B cell (primary cell): ENCODE data around the gene EPHB1. TPM values are rescaled to one million over a fixed set of nuclear protein-coding genes. Genes with fewer than 3 reads are reported as not detected.

Experiments
- ATAC-seq: fragments of 200-7000 bp; cut with Tn5 transposase; one replicate; pipeline ENCODE4 v1.10.0; 2021; ENCODE audit warnings: low read depth, mild to moderate bottlenecking, moderate number of reproducible peaks, moderate library complexity
- CTCF ChIA-PET: fragments of 350-600 bp; sonication (Branson Sonifier 250); formaldehyde crosslinking; loops from one replicate; lab custom pipeline; 2021; ENCODE audit warnings: antibody characterized with exemption, inconsistent platforms; lab: Charles Lee
- POLR2A ChIA-PET: fragments of 350-600 bp; sonication (Branson Sonifier 250); formaldehyde crosslinking; loops from one replicate; lab custom pipeline; 2021; ENCODE audit warnings: antibody characterized with exemption; lab: Charles Lee
- DNase-seq: peaks from one replicate; pipeline ENCODE4 v3.0.0; 2013
- H2AFZ ChIP-seq: 2 replicates; pipeline ENCODE4 v1.6.1; 2012; ENCODE audit warnings: mild to moderate bottlenecking, low read depth, low read length; ENCODE audit not compliant: insufficient read depth, poor library complexity, severe bottlenecking
- H3K27ac ChIP-seq, 2 donors: 1 replicate in 1 of 2; 2 replicates in 1 of 2; pipeline ENCODE4 v1.5.1; 2012 to 2013; ENCODE audit warnings: low read length in 2 of 2, mild to moderate bottlenecking in 2 of 2, moderate library complexity in 1 of 2
- H3K27me3 ChIP-seq, 4 experiments: fragments of 200-600 bp in 1 of 4; sonication (generic) in 1 of 4; replicated peaks in 1 of 4; 1 replicate in 2 of 4; 2 replicates in 2 of 4; pipeline versions ENCODE4 v1.6.1 to v1.7.0; 2013 to 2016; ENCODE audit warnings: low read length in 3 of 4, mild to moderate bottlenecking in 2 of 4, mixed read lengths in 1 of 4, moderate library complexity in 1 of 4; ENCODE audit not compliant: insufficient read depth in 4 of 4, control insufficient read depth in 3 of 4; ENCODE audit errors: control extremely low read depth in 1 of 4
- H3K36me3 ChIP-seq, 2 experiments: replicated peaks in 1 of 2; 1 replicate in 1 of 2; 2 replicates in 1 of 2; pipeline versions ENCODE4 v1.6.1 to v1.7.1; 2013; ENCODE audit warnings: low read length in 1 of 2; ENCODE audit not compliant: insufficient read depth in 2 of 2, control insufficient read depth in 1 of 2; ENCODE audit errors: control extremely low read depth in 1 of 2, extremely low read depth in 1 of 2
- H3K4me1 ChIP-seq, 2 donors: fragments of 200-600 bp in 1 of 2; sonication (generic) in 1 of 2; 1 replicate in 1 of 2; 2 replicates in 1 of 2; pipeline versions ENCODE4 v1.5.1 to v1.6.1; 2013 to 2017; ENCODE audit warnings: low read length in 2 of 2; ENCODE audit not compliant: control insufficient read depth in 2 of 2, insufficient read depth in 2 of 2
- H3K4me2 ChIP-seq: replicated peaks from 2 replicates; pipeline ENCODE3; 2012; ENCODE audit warnings: mild to moderate bottlenecking, low read depth, low read length; ENCODE audit not compliant: poor library complexity, severe bottlenecking
- H3K4me3 ChIP-seq, 5 experiments: fragments of 200-600 bp in 1 of 5; sonication (generic) in 1 of 5; 1 replicate in 3 of 5; 2 replicates in 2 of 5; pipeline versions ENCODE4 v1.5.1 to v1.7.0; 2011 to 2016; ENCODE audit warnings: low read length in 4 of 5, mild to moderate bottlenecking in 4 of 5, low read depth in 2 of 5, control low read depth in 1 of 5, moderate library complexity in 1 of 5; ENCODE audit not compliant: insufficient read depth in 1 of 5; ENCODE audit errors: control extremely low read depth in 1 of 5, extremely low read depth in 1 of 5
- H3K79me2 ChIP-seq: fragments of 200-600 bp; sonication (generic); one replicate; pipeline ENCODE4 v1.6.0; 2016; ENCODE audit warnings: low read length; ENCODE audit not compliant: control insufficient read depth, insufficient read depth
- H3K9ac ChIP-seq: fragments of 200-600 bp; sonication (generic); 2 replicates; pipeline ENCODE4 v1.6.1; 2017; ENCODE audit warnings: mild to moderate bottlenecking, low read length, moderate library complexity
- H3K9me3 ChIP-seq, 3 donors: one replicate each; pipeline versions ENCODE4 v1.6.1 to v1.7.1; 2013; ENCODE audit warnings: low read length in 2 of 3; ENCODE audit not compliant: control insufficient read depth in 2 of 3, insufficient read depth in 1 of 3; ENCODE audit errors: control extremely low read depth in 1 of 3
- H4K20me1 ChIP-seq: 2 replicates; pipeline ENCODE4 v1.6.0; 2012; ENCODE audit warnings: mild to moderate bottlenecking, low read length; ENCODE audit not compliant: insufficient read depth, control insufficient read depth, poor library complexity, severe bottlenecking
- H3K27ac Mint-ChIP-seq: one replicate; pipeline ENCODE4 v1.8.0; 2021; ENCODE audit warnings: mixed read lengths
- H3K27me3 Mint-ChIP-seq: one replicate; pipeline ENCODE4 v1.8.0; 2021; ENCODE audit warnings: mixed read lengths
- H3K4me1 Mint-ChIP-seq: one replicate; pipeline ENCODE4 v1.8.0; 2021; ENCODE audit warnings: mixed read lengths
- H3K4me3 Mint-ChIP-seq: one replicate; pipeline ENCODE4 v1.8.0; 2021; ENCODE audit warnings: mixed read lengths
- H3K9me3 Mint-ChIP-seq: one replicate; pipeline ENCODE4 v1.8.0; 2022; ENCODE audit warnings: mixed read lengths; ENCODE audit not compliant: insufficient read depth
- EZH2 ChIP-seq: IDR thresholded peaks from 2 replicates; pipeline ENCODE4 v1.6.1; 2012; ENCODE audit warnings: borderline replicate concordance, low read depth, mild to moderate bottlenecking, moderate library complexity, low read length; ENCODE audit not compliant: insufficient read depth, poor library complexity, severe bottlenecking
- WGBS: methylation state at CpG from one replicate; pipeline ENCODE4 v1.1.5; 2013; ENCODE audit warnings: missing lambda C conversion rate; ENCODE audit not compliant: insufficient coverage; 5-methylcytosine and 5-hydroxymethylcytosine counted together
- intact Hi-C: fragments of 100-400 bp; cut with micrococcal nuclease; formaldehyde crosslinking; loops from one replicate; pipeline ENCODE4 v1.10.0; 2022
- polyA plus RNA-seq: library from polyadenylated mRNA; depleted of rRNA; stranded (reverse); fragments of >200 nt; gene quantifications from 2 replicates; pipeline ENCODE4 v1.2.3, GENCODE V29; 2012
- total RNA-seq, 2 donors: library from RNA; stranded (reverse); fragments of 120-200 nt in 1 of 2; gene quantifications; 1 replicate in 1 of 2; 2 replicates in 1 of 2; pipeline versions ENCODE4 v1.2.3 to v1.2.4, GENCODE V29; 2013 to 2022
- TF ChIP-seq, protein P1 (sequence below): fragments of 200-600 bp; IDR thresholded peaks from one replicate; pipeline ENCODE4 v1.8.0; 2022; ENCODE audit warnings: antibody characterized with exemption, mild to moderate bottlenecking

Gene EPHB1
- total and polyA plus RNA-seq, 2 donors (not counting 1 experiment from before 2014, with no cell fraction given), result 0.01 TPM; not detected in 1

DNA sequence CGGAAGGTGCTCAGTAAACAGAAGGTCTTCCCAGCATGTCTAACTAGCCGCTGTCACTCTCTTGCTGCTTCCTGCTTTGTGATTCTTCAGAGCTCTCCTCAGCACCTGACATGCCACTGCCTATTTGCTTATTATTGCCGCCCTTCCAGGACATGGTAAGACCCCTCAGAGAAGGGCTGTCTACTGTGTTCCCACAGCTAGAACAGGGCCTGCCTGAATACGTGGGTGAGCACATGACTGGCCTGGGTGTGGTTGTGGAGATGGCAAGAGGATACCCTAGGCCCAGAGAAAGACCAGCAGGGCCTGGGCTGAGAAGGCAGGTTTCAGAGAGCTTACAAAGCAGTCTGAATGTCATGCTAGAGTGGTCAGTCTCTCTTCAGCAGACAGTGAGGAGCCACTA, 2.4 kb upstream of the EPHB1 start:
- Histone ChIP-seq H3K9ac (no peak overlapping the region), H3K9me3 (no peaks in the 10 kb centered on the region), H3K27ac (no peak overlapping the region), H3K4me3 (no peak overlapping the region), H3K79me2 (no peaks in the 10 kb centered on the region), H3K4me1 (peaks cover 14 to 16% of the 10 kb centered on the region in 2 donors), H4K20me1 (no peaks in the 10 kb centered on the region), H3K36me3 (no peaks in the 10 kb centered on the region), H3K4me2 (no peak overlapping the region), H2AFZ (no peak overlapping the region), H3K27me3 (peaks cover 0 to 36% (median 10%) of the 10 kb centered on the region in 4 experiments)
- ATAC-seq, result no peak
- Mint-ChIP-seq H3K27me3 (peaks cover 42% of the 10 kb centered on the region), H3K9me3 (no peaks in the 10 kb centered on the region), H3K4me3 (no peak overlapping the region), H3K27ac (no peak overlapping the region), H3K4me1 (peaks cover 12% of the 10 kb centered on the region)
- intact Hi-C loops, result no loop called here
- WGBS, result 90% methylated on average over 4 of the region's 4 CpGs
- TF ChIP-seq, protein P1, sequence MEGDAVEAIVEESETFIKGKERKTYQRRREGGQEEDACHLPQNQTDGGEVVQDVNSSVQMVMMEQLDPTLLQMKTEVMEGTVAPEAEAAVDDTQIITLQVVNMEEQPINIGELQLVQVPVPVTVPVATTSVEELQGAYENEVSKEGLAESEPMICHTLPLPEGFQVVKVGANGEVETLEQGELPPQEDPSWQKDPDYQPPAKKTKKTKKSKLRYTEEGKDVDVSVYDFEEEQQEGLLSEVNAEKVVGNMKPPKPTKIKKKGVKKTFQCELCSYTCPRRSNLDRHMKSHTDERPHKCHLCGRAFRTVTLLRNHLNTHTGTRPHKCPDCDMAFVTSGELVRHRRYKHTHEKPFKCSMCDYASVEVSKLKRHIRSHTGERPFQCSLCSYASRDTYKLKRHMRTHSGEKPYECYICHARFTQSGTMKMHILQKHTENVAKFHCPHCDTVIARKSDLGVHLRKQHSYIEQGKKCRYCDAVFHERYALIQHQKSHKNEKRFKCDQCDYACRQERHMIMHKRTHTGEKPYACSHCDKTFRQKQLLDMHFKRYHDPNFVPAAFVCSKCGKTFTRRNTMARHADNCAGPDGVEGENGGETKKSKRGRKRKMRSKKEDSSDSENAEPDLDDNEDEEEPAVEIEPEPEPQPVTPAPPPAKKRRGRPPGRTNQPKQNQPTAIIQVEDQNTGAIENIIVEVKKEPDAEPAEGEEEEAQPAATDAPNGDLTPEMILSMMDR, result no peak
- no peak for TF ChIP-seq EZH2
- no peak for DNase-seq
- ChIA-PET CTCF (interaction anchor here (1.1 to 5.4 kb wide), 2 partner anchors 31 to 711 kb away, joined by 3 to 61 read pairs; no protein-coding TSS in a partner anchor), POLR2A (no interaction called here)

DNA sequence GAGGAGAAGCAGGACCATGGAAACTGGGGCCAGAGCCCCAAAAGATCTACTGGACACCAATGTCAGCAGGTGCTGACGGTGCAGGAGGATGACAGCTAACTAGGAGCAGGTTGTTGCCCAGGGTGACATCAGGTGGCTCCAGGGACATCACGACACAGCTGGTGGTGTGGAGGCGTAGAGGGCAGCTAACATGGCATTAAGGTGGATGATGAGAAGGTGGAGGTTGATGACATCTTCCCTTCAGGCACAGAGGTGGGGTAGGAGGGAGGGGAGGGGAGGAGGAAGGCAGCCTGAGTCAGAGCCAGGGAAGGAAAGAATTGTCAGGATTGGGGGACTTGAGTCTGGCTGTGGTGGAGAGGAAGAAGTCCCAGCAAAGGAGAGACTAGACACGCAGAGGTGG, 1.5 kb upstream of the EPHB1 start:
- H3K4me1 Mint-ChIP-seq, result peaks cover 12% of the 10 kb centered on the region
- no peaks in the 10 kb centered on the region for H3K79me2 ChIP-seq
- 97% methylated on average over 3 of the region's 4 CpGs for WGBS
- H3K9me3 ChIP-seq, result no peaks in the 10 kb centered on the region
- no peaks in the 10 kb centered on the region for H3K36me3 ChIP-seq
- no peak overlapping the region for H3K4me3 Mint-ChIP-seq
- peaks cover 14 to 16% of the 10 kb centered on the region in 2 donors for H3K4me1 ChIP-seq
- no peak overlapping the region for H3K4me3 ChIP-seq
- H2AFZ ChIP-seq, result no peak overlapping the region
- H3K27ac ChIP-seq, result no peak overlapping the region
- H3K27ac Mint-ChIP-seq, result no peak overlapping the region
- intact Hi-C loops, result no loop called here
- no peak for ATAC-seq
- DNase-seq, result no peak
- no peaks in the 10 kb centered on the region for H4K20me1 ChIP-seq
- no peak overlapping the region for H3K4me2 ChIP-seq
- TF ChIP-seq EZH2, result no peak
- ChIA-PET CTCF (interaction anchor here (1.1 to 5.4 kb wide), 7 partner anchors 31 to 1249 kb away, joined by 3 to 61 read pairs (median 9); no protein-coding TSS in a partner anchor), POLR2A (no interaction called here)
- peaks cover 0 to 42% (median 10%) of the 10 kb centered on the region in 4 experiments for H3K27me3 ChIP-seq
- no peaks in the 10 kb centered on the region for H3K9me3 Mint-ChIP-seq
- H3K9ac ChIP-seq, result no peak overlapping the region
- peaks cover 45% of the 10 kb centered on the region for H3K27me3 Mint-ChIP-seq
